ENCODE data around the gene PMPCA. TPM values are rescaled to one million over a fixed set of nuclear protein-coding genes. Genes with fewer than 3 reads are reported as not detected.
A peak's percentile ranks its signal among the peaks of the same experiment; 100 is the strongest.

PMPCA gene
- total RNA-seq, 1 experiment from 2014 or later: 54.9 TPM

- Histone ChIP-seq H2AFZ (ENCODE audit: low read length) (no peak overlapping the region), H3K9me3 (ENCODE audit: low read length) (no peaks in the 10 kb centered on the region), H3K9ac (ENCODE audit: low read length) (no peak overlapping the region), H3K36me3 (ENCODE audit: low read depth, low read length) (peaks cover 7% of the 10 kb centered on the region), H3K4me1 (ENCODE audit: insufficient read depth, low read length) (peaks cover 12% of the 10 kb centered on the region), H3K27me3 (ENCODE audit: low read length) (no peaks in the 10 kb centered on the region), H3K79me2 (ENCODE audit: low read length) (peaks cover 23% of the 10 kb centered on the region), H3K9me2 (replicated peaks; ENCODE audit: low read length) (no peaks in the 10 kb centered on the region), H3K4me2 (ENCODE audit: low read length) (no peak overlapping the region), H3K4me3 (ENCODE audit: low read length) (no peak overlapping the region), H3K27ac (ENCODE audit: low read length) (no peak overlapping the region), H3F3A (ENCODE audit: low read length, unreplicated experiment) (no peaks in the 10 kb centered on the region), H4K20me1 (ENCODE audit: low read length) (no peaks in the 10 kb centered on the region)
- intact Hi-C loops (cut with micrococcal nuclease): no loop called here
- DNase-seq (no peak), ATAC-seq (peak; percentile 6; the same call in 1 of the 2 replicates)
- TF ChIP-seq CTCF (conservative IDR thresholded peaks at IDR 0.05; ENCODE audit: low read depth, low read length) (no peak), EZH2 (IDR thresholded peaks at IDR 0.05; ENCODE audit: low read length, unreplicated experiment) (no peak), EZH2phosphoT487 (IDR thresholded peaks at IDR 0.05; ENCODE audit: borderline replicate concordance, low read length) (no peak)
- no TSS peak for BruUV-seq (replicated peaks)
- ChIA-PET POLR2A (ENCODE audit: unreplicated experiment) (interaction anchor here (1.0 kb wide), 1 partner anchor 33 kb away, joined by 6 read pairs; no protein-coding TSS in a partner anchor), CTCF (no interaction called here)
These were observed 14.3 kb upstream of the PMPCA start for GRCh38 chr9:136396219-136396515.

GRCh38 chr9:136397643-136398042, 12.8 kb upstream of the PMPCA start:
- DNase-seq: no peak
- H3K9me3 ChIP-seq (ENCODE audit: low read length): no peaks in the 10 kb centered on the region
- H3K9me2 ChIP-seq (replicated peaks; ENCODE audit: low read length): no peaks in the 10 kb centered on the region
- no peak for TF ChIP-seq EZH2 (IDR thresholded peaks at IDR 0.05; ENCODE audit: low read length, unreplicated experiment)
- TF ChIP-seq CTCF (conservative IDR thresholded peaks at IDR 0.05; ENCODE audit: low read depth, low read length): no peak
- no peak for TF ChIP-seq EZH2phosphoT487 (IDR thresholded peaks at IDR 0.05; ENCODE audit: borderline replicate concordance, low read length)
- no TSS peak for BruUV-seq (replicated peaks)
- no peak for ATAC-seq
- ChIA-PET CTCF (no interaction called here), POLR2A (ENCODE audit: unreplicated experiment) (no interaction called here)
- peaks cover 23% of the 10 kb centered on the region for H3K79me2 ChIP-seq (ENCODE audit: low read length)
- H3K27me3 ChIP-seq (ENCODE audit: low read length): no peaks in the 10 kb centered on the region
- H3K9ac ChIP-seq (ENCODE audit: low read length): no peak overlapping the region
- no peaks in the 10 kb centered on the region for H3F3A ChIP-seq (ENCODE audit: low read length, unreplicated experiment)
- no peaks in the 10 kb centered on the region for H4K20me1 ChIP-seq (ENCODE audit: low read length)
- no peak overlapping the region for H2AFZ ChIP-seq (ENCODE audit: low read length)
- no peak overlapping the region for H3K4me2 ChIP-seq (ENCODE audit: low read length)
- intact Hi-C loops (cut with micrococcal nuclease): no loop called here
- no peak overlapping the region for H3K4me3 ChIP-seq (ENCODE audit: low read length)
- H3K27ac ChIP-seq (ENCODE audit: low read length): no peak overlapping the region
- H3K36me3 ChIP-seq (ENCODE audit: low read depth, low read length): peaks cover 7% of the 10 kb centered on the region
- H3K4me1 ChIP-seq (ENCODE audit: insufficient read depth, low read length): peaks cover 12% of the 10 kb centered on the region

- Histone ChIP-seq H3K27ac (ENCODE audit: low read length) (no peak overlapping the region), H3K9me2 (replicated peaks; ENCODE audit: low read length) (no peaks in the 10 kb centered on the region), H3K27me3 (ENCODE audit: low read length) (no peaks in the 10 kb centered on the region), H2AFZ (ENCODE audit: low read length) (no peak overlapping the region), H3K4me1 (ENCODE audit: insufficient read depth, low read length) (peaks cover 12% of the 10 kb centered on the region), H3K9me3 (ENCODE audit: low read length) (no peaks in the 10 kb centered on the region), H3K4me3 (ENCODE audit: low read length) (peak overlapping the region; percentile 91; the same call in 1 of the 2 replicates), H4K20me1 (ENCODE audit: low read length) (no peaks in the 10 kb centered on the region), H3K79me2 (ENCODE audit: low read length) (peaks cover 23% of the 10 kb centered on the region), H3K4me2 (ENCODE audit: low read length) (peak overlapping the region; percentile 94), H3F3A (ENCODE audit: low read length, unreplicated experiment) (no peaks in the 10 kb centered on the region), H3K36me3 (ENCODE audit: low read depth, low read length) (peaks cover 7% of the 10 kb centered on the region), H3K9ac (ENCODE audit: low read length) (peak overlapping the region; percentile 82; the same call in 1 of the 2 replicates)
- BruUV-seq (replicated peaks): no TSS peak
- ChIA-PET POLR2A (ENCODE audit: unreplicated experiment) (no interaction called here), CTCF (interaction anchor here (1.4 kb wide), 1 partner anchor 52 kb away, joined by 3 read pairs; no protein-coding TSS in a partner anchor)
- ATAC-seq (no peak), DNase-seq (no peak)
- intact Hi-C loops (cut with micrococcal nuclease): no loop called here
- TF ChIP-seq EZH2 (IDR thresholded peaks at IDR 0.05; ENCODE audit: low read length, unreplicated experiment): no peak
- no peak for TF ChIP-seq EZH2phosphoT487 (IDR thresholded peaks at IDR 0.05; ENCODE audit: borderline replicate concordance, low read length)
- TF ChIP-seq CTCF (conservative IDR thresholded peaks at IDR 0.05; ENCODE audit: low read depth, low read length): no peak
These were observed 12.2 kb upstream of the PMPCA start for GRCh38 chr9:136398286-136398685.
